Embryonic facial prominence (tissue), 1 donor: ENCODE results near the gene NFATC2IP.
"Not testable (repeated sequence)": the region's sequence is repeated elsewhere in the genome, so short reads cannot be mapped to it uniquely, and the experiment has no call there.

Experiments used
- DNase-seq: peaks from one replicate; pipeline ENCODE4 v3.0.0-alpha.2; 2016; ENCODE audit errors: extremely low spot score

The NFATC2IP gene

GRCh38 chr16:28998837-28999236 is 48.1 kb downstream of the NFATC2IP start:
- DNase-seq: no peak

- no peak for DNase-seq
These were observed 48.8 kb downstream of the NFATC2IP start for GRCh38 chr16:28999577-28999976.

GRCh38 chr16:29000019-29000418 is 49.3 kb downstream of the NFATC2IP start:
- DNase-seq: no peak

DNA sequence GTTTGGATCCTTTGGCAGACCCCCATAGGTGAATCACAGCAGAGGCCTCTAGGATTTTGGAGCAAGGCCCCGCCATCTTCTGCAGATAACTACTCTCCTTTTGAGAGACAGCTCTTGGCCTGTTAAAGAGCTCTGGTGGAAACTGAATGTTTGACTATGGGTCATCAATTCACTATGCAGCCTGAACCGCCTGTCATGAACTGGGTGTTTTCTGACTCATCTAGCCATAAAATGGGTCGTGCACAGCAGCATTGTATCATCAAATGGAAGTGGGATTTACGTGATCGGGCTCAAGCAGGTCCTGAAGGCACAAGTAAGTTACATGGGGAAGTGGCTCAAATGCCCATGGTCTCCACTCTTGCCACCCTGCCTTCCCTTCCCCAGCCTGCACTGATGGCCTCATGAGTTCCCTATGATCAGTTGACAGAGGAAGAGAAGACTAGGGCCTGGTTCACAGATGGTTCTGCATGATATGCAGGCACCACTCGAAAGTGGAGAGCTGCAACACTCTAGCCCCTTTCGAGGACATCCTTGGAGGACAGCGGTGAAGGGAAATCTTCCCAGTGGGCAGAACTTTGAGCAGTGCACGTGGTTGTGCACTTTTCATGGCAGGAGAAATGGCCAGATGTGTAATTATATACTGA is 53.9 kb downstream of the NFATC2IP start:
- not testable (repeated sequence) for DNase-seq

- DNase-seq: no peak
These were observed 57.2 kb downstream of the NFATC2IP start for GRCh38 chr16:29007730-29008593.

DNA sequence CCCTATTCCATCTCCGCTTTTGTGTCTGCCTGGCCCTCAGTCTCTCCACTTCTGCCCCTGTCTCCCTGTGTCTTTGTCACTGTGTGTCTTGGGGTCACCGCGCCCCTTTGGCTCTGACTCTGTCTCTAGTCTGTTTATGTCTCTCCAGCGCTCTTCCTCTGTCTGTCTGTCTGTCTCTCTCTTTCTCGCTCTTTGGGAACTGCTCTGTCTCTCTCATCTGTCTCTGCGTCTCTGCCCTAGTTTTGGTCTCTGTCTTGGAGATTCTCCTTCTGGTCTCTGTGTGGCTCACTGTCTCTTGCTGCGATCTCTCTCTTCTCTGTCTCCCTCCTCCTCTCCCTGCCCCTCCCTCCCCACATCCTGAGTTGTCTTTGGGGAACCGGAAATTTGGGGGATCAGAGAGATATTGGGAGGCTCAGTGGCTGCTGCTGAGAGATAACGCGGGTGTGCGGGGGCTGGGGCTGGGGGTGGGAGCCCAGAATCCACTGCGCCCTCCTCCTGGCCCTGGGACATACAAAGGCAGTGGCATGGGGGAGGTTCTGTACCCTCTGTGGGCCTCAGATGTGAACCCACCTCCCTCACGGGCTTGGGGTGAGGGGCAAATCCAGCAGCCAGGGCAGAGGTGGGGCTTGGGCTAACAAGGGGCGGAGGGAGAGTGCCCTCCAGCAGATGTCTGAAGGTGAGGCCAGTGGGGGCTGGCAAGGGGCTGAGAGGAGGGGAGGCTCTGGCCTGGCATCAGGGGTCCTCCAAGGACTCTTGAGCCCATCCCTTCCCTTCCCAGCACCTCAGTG is 58.5 kb downstream of the NFATC2IP start:
- no peak for DNase-seq

DNA sequence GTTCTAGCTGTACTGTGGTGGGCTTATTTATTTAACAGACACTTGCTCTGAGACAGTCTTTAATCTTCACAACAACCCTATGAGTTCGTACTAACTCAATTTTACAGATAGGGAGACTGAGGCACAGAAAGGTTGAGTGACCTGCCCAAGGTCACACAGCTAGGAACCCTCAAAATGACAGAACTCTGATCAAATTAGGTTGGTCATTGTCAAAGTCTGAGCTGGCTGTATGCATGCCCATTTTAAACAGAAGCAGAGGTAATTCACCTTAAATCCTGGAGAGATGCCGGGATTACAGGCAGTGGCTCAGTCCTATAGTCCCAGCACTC is 59.1 kb downstream of the NFATC2IP start:
- no peak for DNase-seq

DNA sequence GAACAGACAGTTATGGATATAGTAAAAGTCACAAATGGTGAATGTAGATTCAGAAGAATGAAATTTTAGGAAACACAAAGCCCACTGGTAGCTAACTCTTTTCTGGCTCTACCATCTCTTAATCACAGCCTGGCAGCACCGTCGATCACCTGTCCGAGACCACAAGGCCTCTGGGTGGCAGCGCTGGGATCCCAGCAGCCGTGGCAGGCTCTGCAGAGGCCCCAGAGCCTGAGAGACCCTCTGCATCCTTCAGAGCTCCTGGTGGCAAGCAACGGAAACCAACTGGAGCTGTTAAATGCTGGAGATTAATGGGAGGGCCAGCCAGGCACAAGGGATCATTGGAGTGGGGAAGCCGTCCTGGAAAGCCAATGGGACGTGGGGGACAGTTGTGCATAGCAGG is 60.4 kb downstream of the NFATC2IP start:
- DNase-seq: no peak

- no peak for DNase-seq
These were observed 61.1 kb downstream of the NFATC2IP start for GRCh38 chr16:29011851-29012250.

- no peak for DNase-seq
These were observed 62.3 kb downstream of the NFATC2IP start for GRCh38 chr16:29012913-29013553.

DNA sequence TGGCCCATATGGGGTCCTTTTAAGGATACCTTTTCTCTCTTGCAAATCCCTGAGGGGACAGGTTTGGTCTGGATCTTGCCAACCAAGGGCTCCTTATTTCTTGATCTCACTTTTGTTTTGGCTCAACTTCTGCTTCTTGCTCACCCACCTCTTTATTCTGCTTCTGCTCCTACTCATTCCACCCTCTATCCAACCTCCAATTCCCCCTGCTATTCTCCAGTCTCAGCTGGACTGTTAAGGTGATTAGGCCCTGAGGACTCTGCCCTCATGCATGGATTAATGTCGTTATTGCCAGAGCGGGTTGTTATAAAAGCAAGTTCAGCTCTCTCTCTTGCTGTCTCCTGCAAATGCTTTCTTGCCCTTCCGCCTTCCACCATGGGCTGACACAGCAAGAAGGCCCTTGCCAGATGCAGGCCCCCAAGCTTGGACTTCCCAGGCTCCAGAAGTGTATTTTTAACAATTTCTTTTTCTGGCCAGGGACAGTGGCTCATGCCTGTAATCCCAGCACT is 63.9 kb downstream of the NFATC2IP start:
- DNase-seq: no peak
